H1 (cell line): ENCODE measurements around the gene COL6A6. TPM values are rescaled to one million over a fixed set of nuclear protein-coding genes. Genes with fewer than 3 reads are reported as not detected.

Source experiments
- EGR1 ChIP-seq: IDR thresholded peaks from 2 replicates; pipeline ENCODE4 v1.6.1; 2011; ENCODE audit warnings: low read depth, low read length, borderline replicate concordance
- HDAC6 ChIP-seq: IDR thresholded peaks from one replicate; pipeline ENCODE4 v1.7.1; 2012; ENCODE audit warnings: low read depth, mild to moderate bottlenecking, inconsistent platforms, low read length, moderate library complexity
- KDM5A ChIP-seq: fragments of 200-600 bp; IDR thresholded peaks from 2 replicates; pipeline ENCODE4 v1.7.1; 2012; ENCODE audit warnings: mild to moderate bottlenecking, low read length, inconsistent platforms, mixed read lengths
- MAFK ChIP-seq: IDR thresholded peaks from 2 replicates; pipeline ENCODE4 v1.6.1; 2012; ENCODE audit warnings: low read depth, mild to moderate bottlenecking, improper control_type of control experiment, low read length
- POLR2A ChIP-seq, 2 experiments: IDR thresholded peaks; 1 replicate in 1 of 2; 2 replicates in 1 of 2; pipeline ENCODE4 v1.6.1; 2011; ENCODE audit warnings: low read depth in 2 of 2, low read length in 2 of 2, mild to moderate bottlenecking in 2 of 2; ENCODE audit errors: control extremely low read depth in 1 of 2
- RFX5 ChIP-seq: IDR thresholded peaks from 2 replicates; pipeline ENCODE4 v1.6.1; 2011; ENCODE audit warnings: low read depth, low read length, improper control_type of control experiment, borderline replicate concordance
- RNF2 ChIP-seq: fragments of 200-900, 300-1000 bp; sonication (generic); IDR thresholded peaks from 2 replicates; pipeline ENCODE4 v1.7.1; 2016; ENCODE audit warnings: borderline replicate concordance, low read depth, mild to moderate bottlenecking, antibody characterized with exemption, low read length; ENCODE audit not compliant: poor library complexity, severe bottlenecking; ENCODE audit errors: missing control alignments
- SIN3A ChIP-seq, 2 experiments: IDR thresholded peaks in 1 of 2; conservative IDR thresholded peaks in 1 of 2; 2 replicates each; pipeline ENCODE4 v1.6.1; 2011 to 2012; ENCODE audit warnings: low read length in 2 of 2, improper control_type of control experiment in 1 of 2, low read depth in 1 of 2, mild to moderate bottlenecking in 1 of 2
- TEAD4 ChIP-seq: IDR thresholded peaks from 2 replicates; pipeline ENCODE4 v1.6.1; 2012; ENCODE audit warnings: low read depth, low read length, inconsistent platforms, mixed read lengths
- YY1 ChIP-seq: IDR thresholded peaks from 2 replicates; pipeline ENCODE4 v1.6.1; 2011; ENCODE audit warnings: low read depth, mild to moderate bottlenecking, low read length
- polyA plus RNA-seq, 7 experiments: library from polyadenylated mRNA; depleted of rRNA in 3 of 7; stranded (reverse) in 5 of 7; unstranded in 2 of 7; fragments of >200 nt in 5 of 7; fragments of 200-250 nt in 2 of 7; gene quantifications; 1 replicate in 5 of 7; 2 replicates in 1 of 7; 4 replicates in 1 of 7; pipeline versions ENCODE4 v1.2.1 to v1.2.3, GENCODE V29; 2011 to 2013; ENCODE audit warnings: missing spikeins in 2 of 7, mixed read lengths in 2 of 7
- total RNA-seq: library from RNA; stranded (reverse); fragmentation: NEBNext Ultra II Directional; extraction: Animal tissue kit (Norgen Biotek cat#: 25700); gene quantifications from 2 replicates; pipeline ENCODE4 v1.2.1, GENCODE V29; 2021
- TF ChIP-seq, protein P1 (sequence below): fragments of 300-600 bp; sonication (generic); IDR thresholded peaks from 2 replicates; pipeline ENCODE4 v1.7.1; 2012; ENCODE audit warnings: low read length, moderate library complexity, mild to moderate bottlenecking, inconsistent platforms; ENCODE audit not compliant: insufficient replicate concordance
- TF ChIP-seq, protein P2 (sequence below): IDR thresholded peaks from 2 replicates; pipeline ENCODE4 v1.6.1; 2012; ENCODE audit warnings: inconsistent platforms

Gene COL6A6
- total and polyA plus RNA-seq, 2 of the 8 experiments (the other 6 are each of a cell fraction or from before 2014, with no cell fraction given) = 0.02 to 0.09 TPM

DNA sequence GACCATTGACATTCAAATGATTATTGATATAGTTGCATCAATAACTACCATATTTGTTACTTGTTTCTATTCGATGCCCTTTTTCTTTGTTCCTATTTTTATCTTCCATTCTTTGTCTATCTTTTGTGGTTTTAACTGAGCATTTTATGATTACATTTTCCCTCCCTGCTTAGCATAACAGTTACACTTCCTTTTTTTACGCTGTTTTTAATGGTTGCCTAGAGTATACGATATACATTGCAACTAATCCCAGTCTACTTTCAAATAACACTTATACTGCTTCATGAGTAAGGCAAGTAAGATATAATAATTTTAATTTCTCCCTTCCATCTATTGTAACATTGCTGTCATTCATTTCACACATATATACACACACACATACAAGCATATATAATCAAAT is 26.3 kb downstream of the COL6A6 start (continued):
- TF ChIP-seq, protein P1, sequence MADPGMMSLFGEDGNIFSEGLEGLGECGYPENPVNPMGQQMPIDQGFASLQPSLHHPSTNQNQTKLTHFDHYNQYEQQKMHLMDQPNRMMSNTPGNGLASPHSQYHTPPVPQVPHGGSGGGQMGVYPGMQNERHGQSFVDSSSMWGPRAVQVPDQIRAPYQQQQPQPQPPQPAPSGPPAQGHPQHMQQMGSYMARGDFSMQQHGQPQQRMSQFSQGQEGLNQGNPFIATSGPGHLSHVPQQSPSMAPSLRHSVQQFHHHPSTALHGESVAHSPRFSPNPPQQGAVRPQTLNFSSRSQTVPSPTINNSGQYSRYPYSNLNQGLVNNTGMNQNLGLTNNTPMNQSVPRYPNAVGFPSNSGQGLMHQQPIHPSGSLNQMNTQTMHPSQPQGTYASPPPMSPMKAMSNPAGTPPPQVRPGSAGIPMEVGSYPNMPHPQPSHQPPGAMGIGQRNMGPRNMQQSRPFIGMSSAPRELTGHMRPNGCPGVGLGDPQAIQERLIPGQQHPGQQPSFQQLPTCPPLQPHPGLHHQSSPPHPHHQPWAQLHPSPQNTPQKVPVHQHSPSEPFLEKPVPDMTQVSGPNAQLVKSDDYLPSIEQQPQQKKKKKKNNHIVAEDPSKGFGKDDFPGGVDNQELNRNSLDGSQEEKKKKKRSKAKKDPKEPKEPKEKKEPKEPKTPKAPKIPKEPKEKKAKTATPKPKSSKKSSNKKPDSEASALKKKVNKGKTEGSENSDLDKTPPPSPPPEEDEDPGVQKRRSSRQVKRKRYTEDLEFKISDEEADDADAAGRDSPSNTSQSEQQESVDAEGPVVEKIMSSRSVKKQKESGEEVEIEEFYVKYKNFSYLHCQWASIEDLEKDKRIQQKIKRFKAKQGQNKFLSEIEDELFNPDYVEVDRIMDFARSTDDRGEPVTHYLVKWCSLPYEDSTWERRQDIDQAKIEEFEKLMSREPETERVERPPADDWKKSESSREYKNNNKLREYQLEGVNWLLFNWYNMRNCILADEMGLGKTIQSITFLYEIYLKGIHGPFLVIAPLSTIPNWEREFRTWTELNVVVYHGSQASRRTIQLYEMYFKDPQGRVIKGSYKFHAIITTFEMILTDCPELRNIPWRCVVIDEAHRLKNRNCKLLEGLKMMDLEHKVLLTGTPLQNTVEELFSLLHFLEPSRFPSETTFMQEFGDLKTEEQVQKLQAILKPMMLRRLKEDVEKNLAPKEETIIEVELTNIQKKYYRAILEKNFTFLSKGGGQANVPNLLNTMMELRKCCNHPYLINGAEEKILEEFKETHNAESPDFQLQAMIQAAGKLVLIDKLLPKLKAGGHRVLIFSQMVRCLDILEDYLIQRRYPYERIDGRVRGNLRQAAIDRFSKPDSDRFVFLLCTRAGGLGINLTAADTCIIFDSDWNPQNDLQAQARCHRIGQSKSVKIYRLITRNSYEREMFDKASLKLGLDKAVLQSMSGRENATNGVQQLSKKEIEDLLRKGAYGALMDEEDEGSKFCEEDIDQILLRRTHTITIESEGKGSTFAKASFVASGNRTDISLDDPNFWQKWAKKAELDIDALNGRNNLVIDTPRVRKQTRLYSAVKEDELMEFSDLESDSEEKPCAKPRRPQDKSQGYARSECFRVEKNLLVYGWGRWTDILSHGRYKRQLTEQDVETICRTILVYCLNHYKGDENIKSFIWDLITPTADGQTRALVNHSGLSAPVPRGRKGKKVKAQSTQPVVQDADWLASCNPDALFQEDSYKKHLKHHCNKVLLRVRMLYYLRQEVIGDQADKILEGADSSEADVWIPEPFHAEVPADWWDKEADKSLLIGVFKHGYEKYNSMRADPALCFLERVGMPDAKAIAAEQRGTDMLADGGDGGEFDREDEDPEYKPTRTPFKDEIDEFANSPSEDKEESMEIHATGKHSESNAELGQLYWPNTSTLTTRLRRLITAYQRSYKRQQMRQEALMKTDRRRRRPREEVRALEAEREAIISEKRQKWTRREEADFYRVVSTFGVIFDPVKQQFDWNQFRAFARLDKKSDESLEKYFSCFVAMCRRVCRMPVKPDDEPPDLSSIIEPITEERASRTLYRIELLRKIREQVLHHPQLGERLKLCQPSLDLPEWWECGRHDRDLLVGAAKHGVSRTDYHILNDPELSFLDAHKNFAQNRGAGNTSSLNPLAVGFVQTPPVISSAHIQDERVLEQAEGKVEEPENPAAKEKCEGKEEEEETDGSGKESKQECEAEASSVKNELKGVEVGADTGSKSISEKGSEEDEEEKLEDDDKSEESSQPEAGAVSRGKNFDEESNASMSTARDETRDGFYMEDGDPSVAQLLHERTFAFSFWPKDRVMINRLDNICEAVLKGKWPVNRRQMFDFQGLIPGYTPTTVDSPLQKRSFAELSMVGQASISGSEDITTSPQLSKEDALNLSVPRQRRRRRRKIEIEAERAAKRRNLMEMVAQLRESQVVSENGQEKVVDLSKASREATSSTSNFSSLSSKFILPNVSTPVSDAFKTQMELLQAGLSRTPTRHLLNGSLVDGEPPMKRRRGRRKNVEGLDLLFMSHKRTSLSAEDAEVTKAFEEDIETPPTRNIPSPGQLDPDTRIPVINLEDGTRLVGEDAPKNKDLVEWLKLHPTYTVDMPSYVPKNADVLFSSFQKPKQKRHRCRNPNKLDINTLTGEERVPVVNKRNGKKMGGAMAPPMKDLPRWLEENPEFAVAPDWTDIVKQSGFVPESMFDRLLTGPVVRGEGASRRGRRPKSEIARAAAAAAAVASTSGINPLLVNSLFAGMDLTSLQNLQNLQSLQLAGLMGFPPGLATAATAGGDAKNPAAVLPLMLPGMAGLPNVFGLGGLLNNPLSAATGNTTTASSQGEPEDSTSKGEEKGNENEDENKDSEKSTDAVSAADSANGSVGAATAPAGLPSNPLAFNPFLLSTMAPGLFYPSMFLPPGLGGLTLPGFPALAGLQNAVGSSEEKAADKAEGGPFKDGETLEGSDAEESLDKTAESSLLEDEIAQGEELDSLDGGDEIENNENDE = no peak
- TF ChIP-seq TEAD4 (no peak), YY1 (no peak), KDM5A (no peak), EGR1 (no peak), SIN3A (conservative IDR thresholded peaks at IDR 0.05 in 1 of 2, IDR thresholded peaks at IDR 0.05 in 1 of 2; ENCODE audit: low read depth in 1 of 2, low read length in 2 of 2) (no peak), RNF2 (no peak), RFX5 (no peak), POLR2A (IDR thresholded peaks at IDR 0.05; ENCODE audit: control extremely low read depth in 1 of 2, low read depth in 2 of 2, low read length in 2 of 2) (no peak), MAFK (no peak), HDAC6 (no peak)
- TF ChIP-seq, protein P2, sequence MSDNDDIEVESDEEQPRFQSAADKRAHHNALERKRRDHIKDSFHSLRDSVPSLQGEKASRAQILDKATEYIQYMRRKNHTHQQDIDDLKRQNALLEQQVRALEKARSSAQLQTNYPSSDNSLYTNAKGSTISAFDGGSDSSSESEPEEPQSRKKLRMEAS = no peak
